CD4-positive, alpha-beta T cell treated with Interleukin-15 for 4 hours (primary cell): ENCODE data around the gene ADAM12.

ENCODE experiments used
- DNase-seq: peaks from one replicate; pipeline ENCODE4 v3.0.0-alpha.2; 2020; ENCODE audit warnings: low spot score

ADAM12 gene

GRCh38 chr10:126081841-126082466, 306.3 kb downstream of the ADAM12 start:
- no peak for DNase-seq

GRCh38 chr10:126080879-126081411, 307.3 kb downstream of the ADAM12 start:
- no peak for DNase-seq

- no peak for DNase-seq
These were observed 307.9 kb downstream of the ADAM12 start for GRCh38 chr10:126080291-126080825.

- no peak for DNase-seq
These were observed 313.3 kb downstream of the ADAM12 start for GRCh38 chr10:126075009-126075408.

GRCh38 chr10:126074291-126074690, 314.0 kb downstream of the ADAM12 start:
- DNase-seq, result no peak

- no peak for DNase-seq
These were observed 314.7 kb downstream of the ADAM12 start for GRCh38 chr10:126073606-126074005.

- DNase-seq, result no peak
These were observed 315.7 kb downstream of the ADAM12 start for GRCh38 chr10:126072622-126073021.

- DNase-seq, result no peak
These were observed 317.6 kb downstream of the ADAM12 start for GRCh38 chr10:126070476-126071215.

- no peak for DNase-seq
These were observed 320.0 kb downstream of the ADAM12 start for GRCh38 chr10:126068322-126068721.

- no peak for DNase-seq
These were observed 321.8 kb downstream of the ADAM12 start for GRCh38 chr10:126066456-126066855.

GRCh38 chr10:126065751-126066377, 322.4 kb downstream of the ADAM12 start:
- DNase-seq, result no peak

GRCh38 chr10:126064512-126064911, 323.8 kb downstream of the ADAM12 start:
- DNase-seq, result no peak

- DNase-seq, result no peak
These were observed 324.9 kb downstream of the ADAM12 start for GRCh38 chr10:126063353-126063791.

GRCh38 chr10:126062131-126063032, 325.9 kb downstream of the ADAM12 start:
- no peak for DNase-seq

GRCh38 chr10:126061526-126061925, 326.8 kb downstream of the ADAM12 start:
- DNase-seq, result no peak

- DNase-seq, result no peak
These were observed 327.9 kb downstream of the ADAM12 start for GRCh38 chr10:126060261-126060931.

GRCh38 chr10:126059076-126059826, 329.0 kb downstream of the ADAM12 start:
- no peak for DNase-seq

- DNase-seq, result no peak
These were observed 329.8 kb downstream of the ADAM12 start for GRCh38 chr10:126058507-126058906.

- no peak for DNase-seq
These were observed 330.2 kb downstream of the ADAM12 start for GRCh38 chr10:126058104-126058503.

GRCh38 chr10:126057494-126057893, 330.8 kb downstream of the ADAM12 start:
- no peak for DNase-seq
